Heart left ventricle (tissue), 16 donors: ENCODE measurements around the gene ALPP. TPM values are rescaled to one million over a fixed set of nuclear protein-coding genes. Genes with fewer than 3 reads are reported as not detected.

Experiments used
- ATAC-seq, 4 donors: fragments of 200-7000 bp; cut with Tn5 transposase; one replicate each; pipeline ENCODE4 v1.9.1; 2020 to 2022; ENCODE audit warnings: moderate library complexity in 4 of 4, mild to moderate bottlenecking in 3 of 4, moderate number of reproducible peaks in 1 of 4
- DNase-seq, 5 donors: peaks; one replicate each; pipeline ENCODE4 v3.0.0-alpha.2; 2020
- H3K27ac ChIP-seq, 12 donors: fragments of 200-600 bp; sonication (generic) in 4 of 12; one replicate each; pipeline versions ENCODE4 v1.5.0 to v1.8.0; 2016 to 2022; ENCODE audit warnings: mild to moderate bottlenecking in 2 of 12
- H3K27me3 ChIP-seq, 9 donors: fragments of 200-600 bp; sonication (generic) in 2 of 9; one replicate each; pipeline versions ENCODE4 v1.5.1 to v1.8.0; 2016 to 2022; ENCODE audit warnings: mild to moderate bottlenecking in 3 of 9
- H3K36me3 ChIP-seq, 9 donors: fragments of 200-600 bp; sonication (generic) in 2 of 9; one replicate each; pipeline versions ENCODE4 v1.5.0 to v1.8.0; 2018 to 2022; ENCODE audit warnings: mild to moderate bottlenecking in 2 of 9
- H3K4me1 ChIP-seq, 12 donors: fragments of 200-600 bp; sonication (generic) in 4 of 12; one replicate each; pipeline versions ENCODE4 v1.5.0 to v1.8.0; 2016 to 2022; ENCODE audit warnings: mild to moderate bottlenecking in 3 of 12
- H3K4me3 ChIP-seq, 12 donors: fragments of 200-600 bp; sonication (generic) in 4 of 12; one replicate each; pipeline versions ENCODE4 v1.5.0 to v1.8.0; 2017 to 2022; ENCODE audit warnings: mild to moderate bottlenecking in 9 of 12, moderate library complexity in 4 of 12
- H3K9me3 ChIP-seq, 12 donors: fragments of 200-600 bp; sonication (generic) in 4 of 12; one replicate each; pipeline versions ENCODE4 v1.5.0 to v1.8.0; 2016 to 2022; ENCODE audit warnings: mild to moderate bottlenecking in 1 of 12
- CTCF ChIP-seq, 12 donors: fragments of 200-600 bp; sonication (generic) in 4 of 12; IDR thresholded peaks; one replicate each; pipeline versions ENCODE4 v1.5.0 to v1.8.0; 2018 to 2022; ENCODE audit warnings: antibody characterized with exemption in 12 of 12, mild to moderate bottlenecking in 5 of 12
- POLR2A ChIP-seq, 2 donors: fragments of 450-650 bp; IDR thresholded peaks; one replicate each; pipeline ENCODE4 v1.6.1; 2017; ENCODE audit warnings: antibody characterized with exemption in 2 of 2, mild to moderate bottlenecking in 2 of 2, moderate library complexity in 2 of 2
- WGBS, 4 donors: extraction: QIAGEN DNeasy Blood & Tissue Kit in 2 of 4; methylation state at CpG; one replicate each; pipeline versions ENCODE4 v1.1.5 to v1.1.7; 2013 to 2018; 5-methylcytosine and 5-hydroxymethylcytosine counted together
- intact Hi-C, 10 donors: fragments of 100-400 bp; cut with DNase I; formaldehyde crosslinking; loops; one replicate each; pipeline versions ENCODE4 v1.11.1 to v1.14.2; 2022
- polyA plus RNA-seq, 2 donors: library from polyadenylated mRNA; stranded (reverse); fragments of 200-250 nt; gene quantifications; one replicate each; pipeline ENCODE4 v1.2.3, GENCODE V29; 2013
- total RNA-seq, 9 donors: library from RNA; depleted of rRNA in 2 of 9; stranded (reverse); fragments of >200 nt in 2 of 9; fragmentation: NEBNext Ultra II Directional in 3 of 9; extraction: Animal tissue kit (Norgen Biotek cat#: 25700) in 3 of 9; gene quantifications; one replicate each; pipeline versions ENCODE4 v1.1.0 to v1.2.4, GENCODE V29; 2016 to 2023
- donor health status: ischemic (EF 13 %, LVEDD 7.1; RV severe dilation, severe dysfunction).
- donor health status: healthy with polysubstance abuse.
- donor health status: DM: no; HTN: yes; CAD: no.
- donor health status: DM: no; HTN: no; CAD: no.
- donor health status: ischemic (EF 25% LVEDD 6.9; RV normal size, moderate dysfunction).
- donor health status: ischemic (EF 25% LVEDD 5.7; RV mildly dilated, moderate dysfunction).
- donor health status: healthy.
- donor health status: DM: yes; HTN: yes; CAD: no.
- donor health status: ischemic (EF 35%, LVEDD 5.7; RV mildly dilated, moderate dysfunction).
- donor health status: nonischemic (EF 11% LVEDD 7.7; RV severe dilation, severe dysfunction).
- donor health status: DM: yes; HTN: yes; CAD: no.
- donor health status: PGD.
- donor health status: ischemic (EF 29% LVEDD 5.4; RV normal size, mild dysfunction).
- donor health status: nonischemic (EF 23%, LVEDD 6.1; RV moderate dilation, normal function).

The ALPP gene
- total and polyA plus RNA-seq, 11 donors, result not detected

GRCh38 chr2:232431705-232432590 lies 53.4 kb downstream of the ALPP start:
- DNase-seq, result peak in 1 of 5 donors; percentile 46
- H3K4me3 ChIP-seq, result no peak overlapping the region
- intact Hi-C loops, result loop anchor here in 2 of 10 donors (10.0 kb wide), 2 partner anchors 87 to 97 kb away; no protein-coding TSS in a partner anchor
- H3K27ac ChIP-seq, result no peak overlapping the region
- no peaks in the 10 kb centered on the region for H3K4me1 ChIP-seq
- WGBS, 4 donors, result 82 to 91% (median 87%) methylated on average over 8 to 16 of the region's 16 CpGs
- TF ChIP-seq CTCF (IDR thresholded peaks at IDR 0.05) (no peak), POLR2A (IDR thresholded peaks at IDR 0.05) (no peak)
- no peaks in the 10 kb centered on the region for H3K36me3 ChIP-seq
- ATAC-seq, result peak in 1 of 4 donors; percentile 16
- H3K27me3 ChIP-seq, result peaks cover 0 to 11% (median 0%) of the 10 kb centered on the region in 9 donors
- H3K9me3 ChIP-seq, result no peaks in the 10 kb centered on the region

Other genes starting within 250 kb of the ALPP start
- gene ALPG, start 28.1 kb downstream of the ALPP start, total RNA-seq, result not detected
- gene ALPG, start 28.1 kb downstream of the ALPP start, polyA plus RNA-seq, result not detected
- gene ALPI, start 77.4 kb downstream of the ALPP start, total RNA-seq, result not detected
- gene ALPI, start 77.4 kb downstream of the ALPP start, polyA plus RNA-seq, result not detected
- 1 to 10 TPM in 1 of 9 donors, under 1 TPM in 6, not detected in 2; 0.20 to 1.2 (median 0.30) TPM for gene ECEL1, start 109.1 kb downstream of the ALPP start, total RNA-seq
- 1 to 10 TPM in 1 of 2 donors, not detected in 1; 1.4 TPM for gene ECEL1, start 109.1 kb downstream of the ALPP start, polyA plus RNA-seq
- under 1 TPM in 4 of 9 donors, not detected in 5; 0.12 to 0.25 (median 0.15) TPM for gene PRSS56, start 141.6 kb downstream of the ALPP start, total RNA-seq
- gene PRSS56, start 141.6 kb downstream of the ALPP start, polyA plus RNA-seq, result under 1 TPM in 1 of 2 donors, not detected in 1; 0.11 TPM
- gene CHRND, start 147.4 kb downstream of the ALPP start, total RNA-seq, result not detected
- gene CHRND, start 147.4 kb downstream of the ALPP start, polyA plus RNA-seq, result not detected
- gene CHRNG, start 160.9 kb downstream of the ALPP start, total RNA-seq, result not detected
- not detected for gene CHRNG, start 160.9 kb downstream of the ALPP start, polyA plus RNA-seq
- gene TIGD1, start 171.8 kb downstream of the ALPP start, total RNA-seq, result 1 to 10 TPM in 8 of 9 donors, under 1 TPM in 1; 0.99 to 3.8 (median 1.6) TPM
- 1 to 10 TPM; 1.6 to 2.1 TPM for gene TIGD1, start 171.8 kb downstream of the ALPP start, polyA plus RNA-seq
- 10 to 100 TPM; 15.3 to 49.8 (median 38.8) TPM for gene EIF4E2, start 171.9 kb downstream of the ALPP start, total RNA-seq
- 10 to 100 TPM; 36.1 to 54.0 TPM for gene EIF4E2, start 171.9 kb downstream of the ALPP start, polyA plus RNA-seq